ENCODE results near the gene IL9.

Gene IL9

DNA sequence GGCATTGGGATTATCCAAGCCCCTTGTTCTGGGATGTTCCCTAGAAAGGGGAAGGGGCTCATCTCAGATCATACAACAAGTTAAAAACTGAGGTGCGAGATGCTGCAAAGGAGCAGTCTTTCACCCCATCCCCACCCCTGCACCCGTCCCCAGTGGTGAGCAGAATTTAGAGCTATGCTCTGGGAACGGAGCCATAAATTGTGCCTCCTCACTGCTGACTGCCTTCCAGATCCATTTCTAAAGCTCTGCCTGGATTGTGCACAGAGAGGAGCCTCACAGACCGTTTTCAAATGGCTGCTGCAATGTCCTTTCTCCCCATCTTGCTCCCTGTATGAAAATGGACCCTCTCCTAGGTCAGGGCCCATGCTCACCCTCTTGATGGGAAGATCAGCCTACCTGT is 52.9 kb downstream of the IL9 start:
- TF ChIP-seq, protein P1, sequence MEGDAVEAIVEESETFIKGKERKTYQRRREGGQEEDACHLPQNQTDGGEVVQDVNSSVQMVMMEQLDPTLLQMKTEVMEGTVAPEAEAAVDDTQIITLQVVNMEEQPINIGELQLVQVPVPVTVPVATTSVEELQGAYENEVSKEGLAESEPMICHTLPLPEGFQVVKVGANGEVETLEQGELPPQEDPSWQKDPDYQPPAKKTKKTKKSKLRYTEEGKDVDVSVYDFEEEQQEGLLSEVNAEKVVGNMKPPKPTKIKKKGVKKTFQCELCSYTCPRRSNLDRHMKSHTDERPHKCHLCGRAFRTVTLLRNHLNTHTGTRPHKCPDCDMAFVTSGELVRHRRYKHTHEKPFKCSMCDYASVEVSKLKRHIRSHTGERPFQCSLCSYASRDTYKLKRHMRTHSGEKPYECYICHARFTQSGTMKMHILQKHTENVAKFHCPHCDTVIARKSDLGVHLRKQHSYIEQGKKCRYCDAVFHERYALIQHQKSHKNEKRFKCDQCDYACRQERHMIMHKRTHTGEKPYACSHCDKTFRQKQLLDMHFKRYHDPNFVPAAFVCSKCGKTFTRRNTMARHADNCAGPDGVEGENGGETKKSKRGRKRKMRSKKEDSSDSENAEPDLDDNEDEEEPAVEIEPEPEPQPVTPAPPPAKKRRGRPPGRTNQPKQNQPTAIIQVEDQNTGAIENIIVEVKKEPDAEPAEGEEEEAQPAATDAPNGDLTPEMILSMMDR (IDR thresholded peaks at IDR 0.05; ENCODE audit: control extremely low read depth, extremely low read depth, low read depth, missing control alignments): no peak
- CTCF ChIA-PET: interaction anchor here (1.3 to 2.7 kb wide), 2 partner anchors 8 to 12 kb away, joined by 3 to 9 read pairs; partner anchors contain the start of gene SLC25A48
- no peak for DNase-seq (ENCODE audit: extremely low spot score)
- POLR2A ChIA-PET: no interaction called here
